HG02588 (cell line): Measurements from ENCODE around the gene CNEP1R1.

ENCODE experiments used
- ATAC-seq: cut with Tn5 transposase; IDR thresholded peaks from one replicate; pipeline ENCODE4 v1.9.1; 2021; ENCODE audit warnings: mild to moderate bottlenecking, moderate library complexity; ENCODE audit not compliant: unreplicated experiment

Gene CNEP1R1

GRCh38 chr16:50015631-50016030 is 9.4 kb upstream of the CNEP1R1 start:
- ATAC-seq: no peak

DNA sequence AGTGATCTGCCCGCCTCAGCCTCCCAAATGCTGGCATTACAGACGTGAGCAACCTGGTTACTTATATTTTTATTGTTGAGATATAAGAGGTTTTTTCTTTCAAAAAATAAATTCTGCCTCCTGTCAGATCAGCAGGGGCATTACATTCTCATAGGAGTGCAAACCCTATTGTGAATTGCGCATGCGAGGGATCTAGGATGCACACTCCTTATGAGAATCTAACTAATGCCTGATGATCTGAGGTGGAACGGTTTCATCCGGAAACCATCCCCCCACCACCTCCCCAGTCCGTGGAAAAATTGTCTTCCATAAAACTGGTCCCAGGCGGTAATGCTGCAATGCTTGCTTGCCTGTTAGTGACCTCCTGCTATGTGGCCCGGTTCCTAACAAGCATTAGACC is 7.5 kb upstream of the CNEP1R1 start:
- ATAC-seq: no peak

- ATAC-seq: no peak
Observed at GRCh38 chr16:50021544-50021943, 3.5 kb upstream of the CNEP1R1 start.

- no peak for ATAC-seq
Observed at GRCh38 chr16:50023641-50024040, 1.4 kb upstream of the CNEP1R1 start.

DNA sequence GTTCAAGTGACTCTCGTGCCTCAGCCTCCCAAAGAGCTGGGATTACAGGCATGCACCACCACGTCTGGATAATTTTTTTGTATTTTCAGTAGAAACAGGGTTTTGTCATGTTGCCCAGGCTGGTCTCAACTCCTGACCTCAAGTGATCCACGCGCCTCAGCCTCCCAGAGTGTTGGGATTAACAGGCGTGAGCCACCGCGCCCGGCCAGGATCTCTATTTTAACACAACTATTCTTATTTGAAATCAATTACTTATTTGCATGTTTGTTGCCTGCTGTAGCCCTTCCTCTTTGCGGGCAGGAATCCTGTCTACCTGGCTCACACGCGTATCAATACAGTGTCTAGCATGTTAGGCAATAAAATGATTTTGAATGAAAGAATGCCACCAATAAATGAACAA is 818 bp upstream of the CNEP1R1 start:
- no peak for ATAC-seq

DNA sequence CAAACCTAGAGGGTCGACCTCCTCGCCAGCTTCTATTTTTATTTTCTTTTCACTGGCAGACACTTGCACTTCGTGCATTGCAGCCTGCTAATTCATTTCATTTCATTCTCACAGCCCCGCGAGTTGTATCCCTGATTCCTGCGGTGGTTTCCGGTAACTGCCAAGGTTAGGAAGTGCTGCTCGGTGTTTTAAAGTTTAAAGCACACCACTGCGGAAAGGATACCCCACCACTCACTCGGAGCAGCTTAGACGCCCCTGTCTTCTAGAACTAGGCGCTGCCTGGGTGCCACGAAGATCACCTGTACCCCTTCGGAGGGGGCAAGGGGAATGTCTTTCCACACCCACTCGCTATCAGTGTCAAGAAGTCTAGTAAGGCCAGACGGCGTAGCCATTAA is 509 bp downstream of the CNEP1R1 start:
- no peak for ATAC-seq

GRCh38 chr16:50027829-50028228 is 2.8 kb downstream of the CNEP1R1 start:
- no peak for ATAC-seq

- no peak for ATAC-seq
Observed at GRCh38 chr16:50035468-50035992, 10.5 kb downstream of the CNEP1R1 start.

DNA sequence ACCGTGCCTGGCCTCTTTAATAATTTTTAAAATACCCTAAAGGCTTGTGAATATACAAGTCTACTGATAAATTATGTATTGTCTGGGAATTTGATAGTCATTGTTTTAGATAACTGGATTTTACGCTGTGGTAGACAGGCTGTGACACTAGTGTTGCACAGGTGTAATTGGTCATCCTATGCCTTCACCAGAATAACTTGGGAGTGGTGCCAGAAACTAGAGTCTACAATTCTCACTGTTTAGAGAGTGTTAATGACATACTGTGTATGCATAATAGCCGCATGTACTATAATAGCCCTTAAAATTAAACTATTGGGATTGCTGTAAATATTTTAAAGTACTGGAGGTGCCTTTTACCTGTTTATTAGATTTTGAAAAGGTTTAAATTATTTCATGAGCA is 11.4 kb downstream of the CNEP1R1 start:
- no peak for ATAC-seq

DNA sequence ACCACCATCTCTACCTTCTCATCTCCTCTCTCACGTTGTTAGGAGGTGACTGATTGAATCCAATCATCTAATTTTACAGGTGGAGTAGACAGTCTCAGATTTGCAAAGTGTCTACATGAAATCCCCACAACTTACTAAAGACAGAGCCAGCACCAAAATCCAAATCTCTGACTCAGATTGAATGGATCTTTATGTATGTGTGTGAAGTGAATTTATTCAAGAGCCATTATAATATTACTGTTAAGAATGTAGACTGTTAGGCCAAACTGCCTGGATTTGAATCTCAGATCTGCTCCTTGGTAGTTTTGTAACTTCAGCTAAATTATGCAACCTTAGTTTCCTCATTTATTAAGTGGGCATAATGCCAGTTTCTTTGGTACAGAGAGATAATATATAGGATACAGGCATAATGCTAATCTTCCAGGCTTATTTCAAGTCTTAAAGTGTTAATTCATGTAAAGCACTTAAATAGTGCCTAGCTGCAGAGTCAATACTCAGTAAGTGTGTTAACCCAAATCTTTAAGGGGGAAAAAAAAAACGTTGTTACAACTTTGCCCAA is 12.7 kb downstream of the CNEP1R1 start:
- no peak for ATAC-seq

DNA sequence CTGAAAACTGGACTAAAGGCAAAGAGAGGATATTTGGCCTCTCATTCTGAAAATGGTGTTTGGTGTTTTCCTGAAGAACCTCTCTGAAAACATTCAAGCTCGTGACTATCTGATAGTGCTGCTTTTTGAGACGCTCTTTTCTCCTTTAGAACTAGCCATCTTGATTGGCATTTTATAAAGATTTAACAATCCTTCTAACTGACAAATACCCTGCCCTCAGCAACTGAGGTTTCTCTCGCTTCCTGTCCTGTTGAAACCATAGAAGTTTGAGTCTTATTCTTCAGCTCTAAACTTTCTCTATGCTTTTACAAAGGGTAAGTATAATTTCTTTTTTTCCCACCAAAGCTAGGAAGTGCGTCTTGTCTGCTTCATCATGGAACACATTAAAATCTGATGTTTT is 13.3 kb downstream of the CNEP1R1 start:
- ATAC-seq: no peak

DNA sequence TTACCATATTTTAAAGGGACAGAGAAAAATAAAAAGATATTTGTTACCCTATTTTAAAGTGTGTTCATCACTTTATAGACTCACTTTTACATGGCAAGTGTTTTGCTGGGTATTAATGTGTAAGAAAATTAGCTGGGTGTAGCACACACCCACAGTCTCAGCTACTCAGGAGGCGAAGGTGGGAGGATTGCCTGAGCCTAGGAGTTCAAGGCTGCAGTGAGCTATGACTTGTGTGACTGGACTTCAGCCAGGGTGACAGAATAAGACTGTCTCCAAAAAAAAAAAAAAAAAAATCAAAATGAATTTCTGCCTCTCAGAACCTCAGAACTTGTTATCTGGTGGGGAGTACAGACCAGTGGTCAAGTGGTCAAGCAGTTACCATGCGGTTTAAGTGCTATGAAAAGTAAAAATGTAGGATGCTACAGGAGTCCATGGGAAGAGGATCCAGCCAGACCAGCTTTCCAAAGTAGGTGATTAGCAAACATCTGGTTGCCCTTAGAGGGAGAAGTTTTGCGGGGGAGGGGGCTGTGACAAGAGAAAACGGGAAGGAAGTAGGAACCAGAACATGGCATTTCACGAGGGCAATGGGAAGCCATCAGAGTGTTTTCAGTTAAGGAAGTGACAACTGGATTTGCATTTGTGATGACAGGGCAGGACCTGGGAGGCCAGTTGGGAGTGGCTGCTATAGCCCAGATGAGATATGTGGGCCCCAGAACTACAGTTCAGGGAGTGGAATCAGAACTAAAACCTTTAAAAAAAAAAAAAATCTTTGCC is 13.9 kb downstream of the CNEP1R1 start:
- no peak for ATAC-seq

- no peak for ATAC-seq
Observed at GRCh38 chr16:50040018-50040417, 15.0 kb downstream of the CNEP1R1 start.

GRCh38 chr16:50040710-50041109 is 15.7 kb downstream of the CNEP1R1 start:
- no peak for ATAC-seq

DNA sequence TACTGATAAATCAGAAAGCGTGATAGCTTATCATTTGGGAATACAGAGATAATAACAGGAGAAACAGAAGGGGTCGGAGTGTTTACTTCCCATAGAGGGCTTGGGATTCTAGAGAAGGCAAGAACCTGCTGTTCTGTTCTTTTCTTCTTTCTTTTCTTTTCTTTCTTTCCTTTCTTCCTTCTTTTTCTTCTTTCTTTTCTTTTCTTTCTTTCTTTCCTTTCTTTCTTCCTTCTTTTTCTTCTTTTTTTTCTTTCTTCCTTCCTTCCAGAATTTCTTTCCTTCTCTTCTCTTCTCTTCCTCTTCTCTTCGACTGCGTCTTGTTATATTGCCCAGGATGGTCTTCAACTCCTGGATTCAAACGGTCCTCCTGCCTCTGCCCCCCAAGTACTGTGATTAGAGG is 18.3 kb downstream of the CNEP1R1 start:
- ATAC-seq: no peak

GRCh38 chr16:50045412-50045811 is 20.4 kb downstream of the CNEP1R1 start:
- no peak for ATAC-seq

- no peak for ATAC-seq
Observed at GRCh38 chr16:50046853-50047252, 21.8 kb downstream of the CNEP1R1 start.

- ATAC-seq: no peak
Observed at GRCh38 chr16:50047864-50048263, 22.8 kb downstream of the CNEP1R1 start.

- no peak for ATAC-seq
Observed at GRCh38 chr16:50050802-50051201, 25.8 kb downstream of the CNEP1R1 start.

GRCh38 chr16:50056226-50056625 is 31.2 kb downstream of the CNEP1R1 start:
- no peak for ATAC-seq

DNA sequence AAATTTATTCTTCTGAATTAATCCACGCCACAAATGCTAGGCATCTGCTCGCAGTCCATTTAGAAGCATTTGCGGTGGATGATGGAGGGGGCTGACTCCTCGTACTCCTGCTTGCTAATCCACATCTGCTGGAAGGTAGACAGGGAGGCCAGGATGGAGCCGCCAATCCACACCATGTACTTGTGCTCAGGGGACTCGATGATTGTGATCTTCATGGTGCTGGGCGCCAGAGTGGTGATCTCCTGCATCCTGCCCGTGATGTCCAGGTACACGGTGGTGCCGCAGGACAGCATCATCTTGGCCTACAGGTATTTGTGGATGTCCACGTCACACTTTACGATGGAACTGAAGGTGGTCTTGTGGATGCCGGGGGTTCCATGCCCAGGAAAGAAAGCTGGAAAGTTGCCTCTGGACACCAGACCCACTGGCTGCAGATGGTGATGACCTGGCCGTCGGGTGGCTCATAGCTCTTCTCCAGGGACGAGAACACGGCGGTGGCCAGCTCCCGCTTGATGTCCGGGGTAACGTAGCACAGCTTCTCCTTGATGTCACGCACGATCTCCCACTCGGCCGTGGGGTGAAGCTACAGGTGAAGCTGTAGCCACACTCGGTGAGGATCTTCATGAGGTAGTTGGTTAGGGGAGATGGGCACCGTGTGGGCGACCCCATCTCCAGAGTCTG is 33.2 kb downstream of the CNEP1R1 start:
- ATAC-seq: no peak

DNA sequence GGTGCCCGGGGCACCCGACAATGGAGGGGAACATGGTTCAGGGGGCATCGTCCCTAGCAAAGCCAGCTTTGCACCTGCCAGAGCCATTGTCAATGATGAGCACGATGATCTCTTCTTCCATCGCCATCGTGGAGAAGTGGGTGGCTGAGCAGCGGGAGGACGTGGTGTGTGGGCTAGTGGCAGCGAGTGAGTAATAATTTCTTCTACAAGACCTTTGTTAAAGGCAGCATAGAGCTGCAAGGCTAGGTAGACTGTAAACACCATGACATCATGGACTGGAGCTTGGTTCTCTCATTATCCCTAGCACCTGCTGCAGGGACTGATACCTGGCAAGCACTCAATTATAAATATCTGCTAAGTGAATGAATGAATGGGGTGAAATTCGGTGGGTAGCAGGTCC is 34.1 kb downstream of the CNEP1R1 start:
- ATAC-seq: no peak
